NCI-H2029 (cell line): ENCODE results near the gene SNX21.
"Not testable (repeated sequence)": the region's sequence is repeated elsewhere in the genome, so short reads cannot be mapped to it uniquely, and the experiment has no call there.

Experiments used
- DNase-seq: peaks from one replicate; lab custom pipeline; 2025; lab: John Stamatoyannopoulos, UW

Gene SNX21

DNA sequence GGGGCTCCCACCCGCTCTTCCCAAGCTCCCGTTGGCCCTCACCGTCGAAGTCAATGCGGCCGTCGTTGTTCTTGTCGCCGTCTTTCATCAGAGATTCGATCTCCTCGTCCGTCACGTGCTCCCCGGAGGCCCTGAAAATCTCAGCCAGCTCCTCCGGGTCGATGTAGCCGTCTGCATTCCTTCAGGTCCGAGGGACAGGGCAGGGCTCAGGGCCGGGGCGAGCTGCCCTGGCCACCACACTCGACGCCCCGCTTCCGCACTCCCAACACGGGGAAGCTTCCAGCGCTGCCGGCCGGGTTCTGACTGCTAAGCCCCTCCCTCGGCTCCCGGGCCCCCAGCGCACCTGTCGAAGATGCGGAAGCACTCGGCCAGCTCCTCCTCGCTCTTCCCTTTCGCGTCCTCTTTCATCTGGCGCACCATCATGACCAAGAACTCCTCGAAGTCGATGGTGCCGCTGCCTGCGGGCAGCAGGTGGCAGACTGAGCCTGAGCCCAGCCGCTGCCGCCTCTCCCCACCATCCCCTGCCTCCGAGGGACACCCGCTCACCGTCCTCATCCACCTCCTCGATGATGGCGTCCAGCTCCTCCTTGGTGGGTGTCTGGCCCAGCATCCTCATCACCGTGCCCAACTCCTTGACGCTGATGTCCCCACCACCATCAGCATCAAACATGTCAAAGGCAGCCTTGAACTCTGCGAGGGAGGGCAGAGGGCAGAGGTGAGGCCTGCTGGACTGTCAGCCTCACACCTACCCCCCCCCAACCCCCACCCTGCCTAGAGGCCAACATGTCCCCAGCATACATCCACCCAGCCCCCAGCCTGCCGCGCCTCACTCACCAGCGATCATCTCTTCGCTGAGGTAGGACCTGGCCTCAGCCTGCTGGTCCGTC lies 9.4 kb upstream of the SNX21 start:
- peak; percentile 58 for DNase-seq

DNA sequence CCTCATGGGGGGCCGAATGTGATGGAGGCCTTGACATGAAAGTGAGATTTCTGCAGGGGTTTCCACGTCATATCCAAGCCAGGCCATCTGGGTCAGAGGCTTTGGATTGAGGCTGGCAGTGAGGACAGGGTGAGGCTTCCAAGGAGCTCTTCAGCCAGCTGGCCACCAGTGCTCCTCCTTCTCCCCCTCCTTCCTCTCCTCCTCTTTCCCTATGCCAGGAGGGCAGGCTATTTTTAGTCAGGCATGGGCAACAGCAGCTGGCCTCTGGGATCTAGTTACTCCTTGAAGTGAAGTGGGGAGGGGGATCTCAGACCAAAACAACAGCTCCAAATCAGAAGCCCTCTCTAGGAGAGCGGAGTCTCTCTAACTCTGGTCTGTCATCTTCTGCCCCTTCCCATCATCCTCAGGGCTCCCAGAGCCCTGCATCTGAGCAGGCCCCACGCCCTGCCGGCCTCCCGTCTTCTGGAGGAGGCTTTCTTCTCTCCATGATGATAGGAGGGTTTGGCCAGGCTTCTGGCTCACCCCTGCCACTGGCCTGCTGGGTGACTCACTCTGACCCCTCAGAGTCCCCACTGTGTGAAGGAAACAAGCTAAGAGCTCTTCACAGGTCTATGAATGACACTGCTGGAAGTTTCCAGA lies 7.1 kb upstream of the SNX21 start:
- no peak for DNase-seq

DNA sequence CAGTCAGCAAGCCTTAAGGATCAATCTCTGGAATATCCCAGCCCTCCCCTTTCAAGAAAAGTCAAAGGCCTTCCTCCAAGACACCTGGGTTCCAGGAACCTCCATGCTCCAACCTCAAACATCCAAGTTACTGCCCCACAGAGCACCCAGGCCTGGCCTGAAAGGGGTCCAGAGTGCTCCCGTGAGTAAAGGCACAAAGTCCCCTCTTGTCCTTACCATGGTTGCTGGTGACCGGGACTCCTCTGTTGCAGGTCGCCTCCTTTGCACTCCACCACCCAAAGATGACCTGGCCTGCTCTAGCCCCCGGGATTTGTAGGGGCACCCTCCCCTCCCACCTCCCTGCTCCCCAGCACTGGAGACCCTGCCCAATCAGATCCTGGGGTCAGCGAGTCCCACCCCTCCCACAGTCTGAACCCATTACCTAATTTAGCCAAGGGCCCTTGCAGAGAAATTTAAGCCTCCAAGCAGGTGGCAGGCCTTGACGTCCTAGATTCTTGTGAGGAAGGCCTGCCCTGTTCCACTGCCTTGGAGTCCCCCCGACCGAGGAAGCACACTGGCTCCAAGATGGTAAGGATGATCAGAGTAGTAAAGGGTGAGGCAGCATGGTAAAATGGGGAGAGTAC lies 6.5 kb upstream of the SNX21 start, which contains the start of gene TNNC2:
Gene TNNC2, minus strand, starts transcription at position 283 of the 623 bp plus-strand sequence. Its CDS starts 64 bp downstream, at position 219.
- no peak for DNase-seq

DNA sequence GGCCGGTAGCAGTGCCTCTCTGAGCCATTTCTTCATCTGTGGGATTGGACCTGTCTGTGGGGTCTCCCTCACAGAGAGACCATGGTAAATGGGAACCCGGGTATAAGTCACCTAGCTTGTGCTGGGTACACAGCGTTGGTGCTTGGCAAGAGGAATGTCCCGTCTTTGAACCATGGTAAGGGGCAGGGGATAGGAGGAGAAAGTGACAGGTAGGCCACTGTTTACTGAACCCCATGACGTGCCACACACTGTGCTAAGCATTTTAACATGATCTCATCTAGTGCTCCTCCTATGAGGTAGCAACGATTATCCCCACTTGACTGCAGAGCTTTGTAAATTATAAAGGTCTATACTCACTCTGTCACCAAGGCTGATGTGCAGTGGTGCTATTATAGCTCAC lies 5.9 kb upstream of the SNX21 start:
- no peak for DNase-seq

DNA sequence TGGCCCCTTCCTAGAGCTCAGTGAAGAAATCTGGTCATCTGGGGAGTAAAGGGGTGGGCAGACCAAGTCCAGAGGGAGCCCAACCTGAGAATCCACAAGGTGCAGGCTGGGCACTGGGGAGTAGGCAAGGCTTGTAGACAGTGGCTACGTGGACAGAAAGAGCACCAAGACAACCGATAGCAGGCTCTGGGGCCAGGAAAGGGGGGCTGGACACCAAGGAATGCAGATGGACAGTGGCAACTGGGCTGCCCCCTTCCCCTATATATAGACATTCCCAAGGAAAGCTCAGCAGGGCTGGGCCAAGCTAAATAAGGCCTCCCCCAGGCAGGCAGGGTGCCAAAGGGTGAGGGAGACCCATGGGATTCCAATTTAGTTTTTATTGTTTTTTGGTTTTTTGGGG lies 5.0 kb upstream of the SNX21 start:
- DNase-seq, result no peak

DNA sequence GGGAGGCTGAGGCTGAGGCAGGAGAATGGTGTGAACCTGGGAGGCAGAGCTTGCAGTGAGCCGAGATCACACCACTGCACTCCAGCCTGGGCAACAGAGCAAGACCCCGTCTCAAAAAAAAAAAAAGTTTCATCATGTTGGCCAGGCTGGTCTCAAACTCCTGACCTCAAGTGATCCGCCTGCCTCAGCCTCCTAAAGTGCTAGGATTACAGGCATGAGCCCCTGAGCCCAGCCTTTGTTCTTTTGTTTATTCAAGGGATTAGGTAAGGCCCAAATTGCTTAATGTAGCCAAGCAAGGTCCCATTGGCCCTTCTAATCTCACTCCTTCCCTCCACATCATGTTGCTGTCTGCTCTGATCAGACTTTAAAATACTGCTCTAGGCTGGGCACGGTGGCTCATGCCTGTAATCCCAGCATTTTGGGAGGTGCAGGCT lies 3.9 kb upstream of the SNX21 start:
- not testable (repeated sequence) for DNase-seq

DNA sequence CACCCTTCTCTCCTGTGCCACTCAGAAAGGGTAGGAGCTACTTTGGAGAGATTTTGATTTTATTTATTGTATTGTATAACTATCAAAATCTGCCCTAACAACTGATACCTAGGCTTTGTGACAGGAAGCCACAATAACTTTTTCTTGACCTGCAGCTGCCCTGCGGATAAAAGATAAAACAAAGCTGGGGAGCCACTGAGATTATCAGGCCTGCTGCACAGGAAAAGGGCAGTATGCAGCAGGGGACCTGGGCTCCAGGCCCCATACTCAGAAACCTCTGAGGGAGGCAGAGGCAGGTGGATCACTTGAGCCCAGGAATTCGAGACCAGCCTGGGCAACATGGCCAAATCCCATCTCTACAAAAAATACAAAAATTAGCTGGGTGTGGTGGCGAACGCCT lies 980 bp upstream of the SNX21 start:
- no peak for DNase-seq

DNA sequence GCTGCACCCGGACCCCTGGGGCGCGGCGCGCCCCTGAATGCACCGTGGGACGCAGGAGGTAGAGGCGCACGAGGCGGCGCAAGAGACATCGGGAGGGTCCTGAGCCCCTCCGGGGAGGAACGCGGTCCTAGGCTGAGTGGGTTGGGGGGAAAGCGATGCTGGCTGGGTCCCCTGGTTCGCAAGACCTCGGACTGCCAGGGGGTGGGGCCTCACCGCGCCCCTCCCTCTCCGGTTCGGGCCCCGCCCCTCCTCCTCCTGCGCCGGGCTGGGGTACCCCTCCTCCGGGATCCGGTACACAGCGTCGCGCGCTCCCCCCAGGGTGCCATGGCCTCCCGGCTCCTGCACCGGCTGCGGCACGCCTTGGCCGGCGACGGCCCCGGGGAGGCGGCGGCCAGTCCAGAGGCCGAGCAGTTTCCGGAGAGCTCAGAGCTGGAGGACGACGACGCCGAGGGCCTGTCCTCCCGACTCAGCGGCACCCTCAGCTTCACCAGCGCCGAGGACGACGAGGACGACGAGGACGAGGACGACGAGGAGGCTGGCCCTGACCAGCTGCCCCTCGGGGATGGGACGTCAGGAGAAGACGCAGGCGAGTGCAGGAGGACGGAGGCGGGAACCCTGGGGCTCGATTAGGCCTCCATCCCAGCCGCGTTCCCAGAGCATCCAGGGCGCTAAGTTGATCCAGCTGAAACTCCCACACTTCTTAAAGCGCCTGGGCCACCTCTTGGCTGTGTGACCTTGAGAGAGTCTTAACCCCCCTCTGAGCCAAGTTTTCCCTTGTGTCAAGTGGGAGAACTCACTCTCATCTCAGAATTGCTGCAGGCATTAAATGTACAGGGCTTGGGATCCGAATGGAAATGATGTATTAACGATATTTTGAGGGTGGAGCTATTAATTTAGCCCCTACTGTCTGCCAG lies 541 bp downstream of the SNX21 start:
- DNase-seq, result no peak

DNA sequence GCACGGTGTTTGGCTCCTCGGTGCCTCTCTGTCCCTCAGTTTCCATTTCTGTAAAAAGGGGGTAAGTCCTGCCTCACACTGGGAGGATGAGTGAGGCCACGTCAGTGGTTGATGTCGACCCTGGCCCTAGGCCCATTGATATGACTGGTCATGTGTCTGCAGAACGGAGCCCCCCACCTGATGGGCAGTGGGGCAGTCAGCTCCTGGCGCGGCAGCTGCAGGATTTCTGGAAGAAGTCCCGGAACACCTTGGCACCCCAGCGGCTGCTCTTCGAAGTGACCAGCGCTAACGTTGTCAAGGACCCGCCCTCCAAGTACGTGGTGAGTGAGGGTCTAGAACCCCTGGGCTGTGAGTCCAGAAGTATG lies 1.2 kb downstream of the SNX21 start:
- no peak for DNase-seq

DNA sequence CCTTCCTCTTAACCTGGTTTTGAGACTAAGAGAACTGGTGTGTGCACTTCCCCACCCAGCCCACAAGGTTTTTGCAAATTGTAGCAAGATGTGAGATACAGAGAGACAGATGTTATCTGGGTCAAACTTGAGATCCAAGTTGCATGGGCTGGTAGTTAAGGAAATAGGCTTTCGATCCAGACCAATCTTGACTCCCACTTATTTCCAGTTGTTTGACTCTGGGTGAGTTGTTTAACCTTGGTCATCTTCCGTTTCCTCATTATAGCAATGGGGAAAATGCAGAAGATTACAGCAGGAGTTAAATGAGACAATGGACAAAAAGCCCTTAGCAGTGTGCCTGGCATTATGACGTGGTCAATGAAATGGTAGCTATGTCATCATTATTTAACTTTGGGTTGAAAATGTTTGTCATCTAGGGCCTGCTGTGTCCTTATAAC lies 1.7 kb downstream of the SNX21 start:
- DNase-seq, result no peak

DNA sequence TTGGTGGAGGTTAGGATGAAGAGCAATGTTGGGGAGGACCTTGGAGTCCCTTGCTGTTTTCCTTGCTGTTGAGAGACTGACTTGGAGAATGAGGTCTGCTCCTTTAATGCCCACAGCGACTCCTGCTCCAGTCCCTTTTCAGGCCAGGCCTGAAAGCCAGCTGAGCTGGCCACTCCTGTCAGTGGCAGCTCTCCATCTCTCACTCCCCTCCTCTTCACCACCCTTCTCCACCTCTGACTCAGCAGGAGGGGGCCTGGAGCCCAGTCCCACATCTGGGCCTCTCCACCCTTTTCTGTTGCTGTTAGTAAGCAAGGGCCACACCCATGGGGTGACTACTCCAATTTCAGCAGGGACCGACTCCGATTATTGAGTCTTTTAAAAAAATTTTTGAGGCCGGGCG lies 2.2 kb downstream of the SNX21 start:
- no peak for DNase-seq

DNA sequence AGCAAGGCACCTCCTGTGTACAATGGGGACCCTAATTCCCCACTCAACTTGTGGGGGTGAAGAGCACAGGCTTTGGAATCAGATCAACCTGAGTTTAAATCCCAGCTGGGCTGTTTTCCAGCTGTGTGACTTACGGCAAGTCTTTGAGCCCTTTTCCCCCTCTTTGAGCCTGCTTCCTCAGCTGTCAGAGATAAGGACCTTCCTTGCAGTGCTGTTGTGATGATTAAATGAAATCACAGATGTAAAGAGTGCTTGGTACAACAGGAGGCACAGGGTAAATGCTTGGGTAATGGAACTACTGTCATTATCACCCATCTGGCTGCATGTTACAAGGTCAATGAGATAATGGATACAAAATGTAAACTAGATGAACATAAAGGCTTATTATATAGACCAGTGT lies 3.2 kb downstream of the SNX21 start:
- no peak for DNase-seq

DNA sequence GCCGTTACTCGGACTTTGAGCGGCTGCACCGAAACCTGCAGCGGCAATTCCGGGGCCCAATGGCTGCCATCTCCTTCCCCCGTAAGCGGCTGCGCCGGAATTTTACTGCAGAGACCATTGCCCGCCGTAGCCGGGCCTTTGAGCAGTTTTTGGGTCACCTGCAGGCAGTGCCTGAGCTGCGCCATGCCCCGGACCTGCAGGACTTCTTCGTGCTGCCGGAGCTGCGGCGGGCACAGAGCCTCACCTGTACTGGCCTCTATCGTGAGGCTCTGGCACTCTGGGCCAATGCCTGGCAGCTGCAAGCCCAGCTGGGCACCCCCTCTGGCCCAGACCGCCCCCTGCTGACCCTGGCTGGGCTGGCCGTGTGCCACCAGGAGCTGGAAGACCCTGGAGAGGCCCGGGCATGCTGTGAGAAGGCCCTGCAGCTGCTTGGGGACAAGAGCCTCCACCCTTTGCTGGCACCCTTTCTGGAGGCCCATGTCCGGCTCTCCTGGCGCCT lies 7.2 kb downstream of the SNX21 start:
- DNase-seq, result no peak

DNA sequence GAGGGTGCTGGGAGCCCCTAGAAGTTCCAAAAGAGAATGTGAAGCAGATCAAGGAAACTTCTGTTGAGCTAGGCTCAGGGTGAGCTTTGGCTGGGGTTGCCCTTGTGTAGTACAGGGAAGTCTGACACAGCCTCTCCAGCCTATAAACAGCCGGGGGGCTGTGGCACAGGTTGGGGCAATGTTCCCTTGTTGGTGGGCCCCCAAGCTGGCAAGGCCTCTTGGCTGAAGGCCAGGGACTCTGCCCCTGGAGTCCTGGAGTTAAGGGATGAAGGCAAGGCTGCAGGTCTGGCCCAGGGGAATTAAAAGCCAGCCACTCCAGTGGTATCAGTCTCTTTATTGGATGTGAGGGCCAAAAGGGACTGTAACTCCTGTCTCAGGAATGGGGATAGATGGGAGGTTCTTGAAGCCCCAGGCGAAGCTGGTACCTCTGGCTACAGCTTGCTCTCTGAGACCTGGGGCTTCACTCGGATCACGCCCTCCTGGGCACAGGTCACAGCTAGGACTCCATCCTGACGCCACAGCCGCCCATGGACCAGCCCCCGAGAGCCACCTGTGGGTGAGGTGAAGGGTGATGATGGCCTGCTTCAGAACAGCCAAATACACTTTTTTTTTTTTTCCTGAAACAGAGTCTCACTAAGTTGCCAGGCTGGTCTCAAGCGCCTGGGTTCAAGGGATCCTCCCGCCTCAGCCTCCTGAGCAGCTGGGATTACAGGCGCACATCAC lies 8.0 kb downstream of the SNX21 start:
- DNase-seq, result no peak

DNA sequence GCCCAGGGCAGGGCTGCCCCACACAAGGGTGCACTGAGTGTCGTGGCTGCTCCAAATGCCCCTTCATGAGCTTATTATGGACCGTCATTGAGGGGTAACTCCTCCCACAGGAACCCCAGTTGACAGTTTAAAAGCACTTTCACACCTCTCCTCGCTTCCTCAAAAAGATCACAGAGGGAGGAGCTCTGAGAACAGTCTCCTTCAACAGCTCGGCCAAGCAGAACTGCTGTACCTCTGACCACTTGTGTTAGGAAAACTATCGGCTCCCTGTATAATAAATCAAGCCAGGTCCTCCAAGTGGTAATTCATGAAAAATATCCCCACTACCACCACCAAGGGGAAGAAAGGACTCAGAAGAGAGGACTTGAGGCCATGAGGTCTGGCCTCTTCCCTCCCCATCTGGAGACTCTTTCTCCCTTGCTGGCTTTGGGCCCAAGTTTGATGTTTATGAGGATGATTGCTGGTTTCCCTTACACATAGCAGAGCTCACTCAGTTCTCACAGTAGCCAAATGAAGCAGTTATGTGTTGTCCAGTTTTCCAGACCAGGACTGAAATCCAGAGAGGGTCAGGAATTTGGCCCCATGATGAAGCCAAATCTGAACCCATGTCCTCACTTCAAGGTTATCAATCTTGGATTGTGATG lies 8.7 kb downstream of the SNX21 start:
- DNase-seq, result no peak

DNA sequence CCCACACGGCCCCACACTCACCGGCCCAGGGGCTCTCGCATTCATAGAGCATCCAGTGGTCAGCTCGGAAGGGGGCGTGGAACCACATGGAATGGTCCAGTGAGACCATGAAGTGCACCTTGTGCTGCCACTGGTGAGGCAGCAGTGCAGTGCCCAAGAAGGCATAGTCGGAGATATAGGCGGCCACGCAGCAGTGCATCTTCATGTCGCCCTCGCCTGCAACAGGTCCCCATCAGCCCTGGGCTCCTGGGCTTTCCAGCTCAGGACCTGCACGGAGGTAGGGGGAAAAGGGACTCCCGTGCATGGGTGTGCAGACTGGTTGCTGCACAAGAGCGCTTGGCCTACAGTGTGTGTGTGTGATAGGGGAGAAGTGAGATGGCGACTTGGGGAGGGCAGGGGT lies 9.9 kb downstream of the SNX21 start:
- no peak for DNase-seq

DNA sequence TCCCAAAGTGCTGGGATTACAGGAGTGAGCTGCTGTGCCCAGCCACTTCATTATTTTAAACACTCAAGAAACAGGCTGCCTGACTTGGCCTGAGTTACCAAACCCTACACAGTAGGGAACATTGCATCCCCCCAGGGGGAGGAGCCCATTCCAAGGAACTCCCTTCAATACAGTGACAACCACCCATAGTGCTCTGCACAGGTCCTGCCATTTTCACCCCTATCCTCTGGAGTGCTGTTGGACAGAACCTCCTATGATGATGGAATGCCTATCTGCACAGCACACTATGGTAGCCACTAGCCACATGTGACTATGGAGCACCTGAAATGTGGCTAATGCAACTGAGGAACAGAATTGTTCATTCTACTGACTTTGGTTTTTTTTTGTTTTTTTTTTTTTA lies 11.9 kb downstream of the SNX21 start:
- DNase-seq, result no peak

DNA sequence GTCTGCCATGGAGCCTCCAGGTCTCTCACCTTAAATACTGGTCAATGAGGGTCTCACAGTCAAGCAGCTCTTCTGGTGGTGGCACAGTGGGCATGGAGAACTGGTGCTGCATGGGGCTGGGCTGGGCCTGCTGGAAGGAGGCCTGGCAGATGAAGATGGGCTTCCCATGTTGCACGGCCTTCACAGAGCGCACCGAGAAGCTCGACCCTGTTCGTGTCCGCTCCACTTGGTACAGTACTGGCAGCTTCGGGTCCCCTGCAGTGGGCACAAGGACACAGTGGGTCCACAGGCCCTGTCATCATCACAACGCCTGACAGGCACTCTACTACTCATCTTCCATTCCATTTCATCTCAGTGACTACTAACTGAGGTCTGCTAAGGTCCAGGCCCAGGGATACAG lies 14.8 kb downstream of the SNX21 start:
- DNase-seq, result no peak

DNA sequence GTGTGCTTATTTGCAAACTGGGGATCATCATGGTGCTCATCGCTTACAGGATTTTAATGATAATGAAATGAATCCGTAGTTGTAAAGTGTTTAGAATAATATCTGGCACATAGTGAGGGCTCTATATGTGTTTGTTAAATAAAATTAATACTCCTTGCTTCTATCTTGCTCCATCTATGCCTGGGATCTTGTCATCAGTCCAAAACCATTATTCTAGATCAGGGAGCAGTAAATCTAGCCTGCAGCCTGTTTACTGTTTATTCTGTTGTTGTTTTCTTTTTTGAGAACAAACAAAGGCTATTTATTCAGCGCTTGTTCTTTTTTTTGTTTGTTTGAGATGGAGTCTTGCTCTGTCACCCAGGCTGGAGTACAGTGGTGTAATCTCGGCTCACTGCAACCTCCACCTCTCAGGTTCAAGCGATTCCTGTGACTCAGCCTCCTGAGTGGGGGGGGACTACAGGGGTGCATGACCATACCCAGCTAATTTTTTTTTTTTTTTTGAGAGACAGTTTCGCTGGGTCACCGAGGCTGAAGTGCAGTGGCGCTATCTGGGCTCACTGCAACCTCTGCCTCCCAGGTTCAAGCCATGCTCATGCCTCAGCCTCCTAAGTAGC lies 15.5 kb downstream of the SNX21 start:
- DNase-seq, result no peak

DNA sequence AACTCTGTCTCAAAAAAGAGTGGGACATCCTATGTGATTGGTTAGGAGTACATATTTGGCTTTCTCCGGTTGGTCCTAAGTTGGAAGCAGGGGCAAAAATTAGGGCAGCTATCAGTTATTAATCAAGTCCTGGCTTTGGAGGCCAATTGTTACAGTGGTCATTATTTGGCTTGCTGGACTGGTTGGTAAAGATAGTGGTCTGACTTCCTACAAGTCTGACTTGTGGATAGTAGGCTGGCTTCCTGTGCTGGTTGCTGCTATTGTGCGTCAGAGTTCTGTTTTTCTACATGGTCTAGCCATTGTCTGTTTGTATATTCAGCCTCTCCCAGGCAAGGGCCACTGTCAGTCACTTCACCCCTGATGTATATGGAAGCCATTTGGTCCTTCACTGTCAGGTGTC lies 16.6 kb downstream of the SNX21 start:
- DNase-seq, result no peak
